Inflammatory macrophage (primary cell): ENCODE measurements around the gene GLIS1.
"Not testable (repeated sequence)": the region's sequence is repeated elsewhere in the genome, so short reads cannot be mapped to it uniquely, and the experiment has no call there.

Experiments
- DNase-seq, 2 donors: peaks; one replicate each; pipeline ENCODE4 v3.0.0-alpha.2; 2020 to 2022
- total RNA-seq, 18 experiments: gene quantifications; one replicate each; lab custom pipeline; 2026; ENCODE audit warnings: mixed read lengths in 6 of 18, inconsistent platforms in 2 of 18; lab: John Stamatoyannopoulos, UW

The GLIS1 gene
- 0 to 0.16 (median 0) reads per million in 18 experiments for total RNA-seq

GRCh38 chr1:53739109-53739681 is at the start of gene GLIS1:
TSS of gene GLIS1 (minus strand) at chr1:53739164. CDS start at chr1:53738064, 1,100 bp downstream.
- peak; percentile 69 to 86 for DNase-seq

GRCh38 chr1:53787655-53788054 is 48.7 kb upstream of the GLIS1 start:
- no peak for DNase-seq

GRCh38 chr1:53783056-53783455 is 44.1 kb upstream of the GLIS1 start:
- no peak for DNase-seq

GRCh38 chr1:53781654-53782053 is 42.7 kb upstream of the GLIS1 start:
- no peak for DNase-seq

GRCh38 chr1:53777272-53777671 is 38.3 kb upstream of the GLIS1 start:
- no peak for DNase-seq

- DNase-seq = no peak
These were observed 32.7 kb upstream of the GLIS1 start for GRCh38 chr1:53771648-53772047.

GRCh38 chr1:53769780-53770179 is 30.8 kb upstream of the GLIS1 start:
- DNase-seq = no peak

GRCh38 chr1:53769184-53769583 is 30.2 kb upstream of the GLIS1 start:
- no peak for DNase-seq

- DNase-seq = no peak
These were observed 28.0 kb upstream of the GLIS1 start for GRCh38 chr1:53766831-53767405.

GRCh38 chr1:53766194-53766742 is 27.3 kb upstream of the GLIS1 start:
- no peak for DNase-seq

GRCh38 chr1:53765657-53766056 is 26.7 kb upstream of the GLIS1 start:
- no peak for DNase-seq

GRCh38 chr1:53763911-53764310 is 24.9 kb upstream of the GLIS1 start:
- DNase-seq = no peak

GRCh38 chr1:53763461-53763860 is 24.5 kb upstream of the GLIS1 start:
- DNase-seq = no peak

GRCh38 chr1:53760497-53760896 is 21.5 kb upstream of the GLIS1 start:
- not testable (repeated sequence) for DNase-seq

GRCh38 chr1:53755874-53756273 is 16.9 kb upstream of the GLIS1 start:
- DNase-seq = no peak

GRCh38 chr1:53754484-53755312 is 15.7 kb upstream of the GLIS1 start:
- DNase-seq = peak; percentile 46 to 54

- DNase-seq = no peak
These were observed 13.3 kb upstream of the GLIS1 start for GRCh38 chr1:53752281-53752680.

- no peak for DNase-seq
These were observed 8.9 kb upstream of the GLIS1 start for GRCh38 chr1:53747841-53748240.

- no peak for DNase-seq
These were observed 1.7 kb upstream of the GLIS1 start for GRCh38 chr1:53740621-53741105.

- DNase-seq = peak in 1 of 2 donors; percentile 1
These were observed 507 bp downstream of the GLIS1 start for GRCh38 chr1:53738205-53739108.

- no peak for DNase-seq
These were observed 1.2 kb downstream of the GLIS1 start for GRCh38 chr1:53737648-53738204.

- no peak for DNase-seq
These were observed 2.7 kb downstream of the GLIS1 start for GRCh38 chr1:53736290-53736689.
